GM12892 (cell line): ENCODE results near the gene HSPA12B.

ENCODE experiments used
- DNase-seq: peaks from one replicate; pipeline ENCODE4 v3.0.0; 2011; ENCODE audit not compliant: insufficient read length
- FAIRE-seq: peaks from 2 replicates; lab custom pipeline; 2011; peaks lifted over from hg19 to GRCh38; lab: Jason Lieb, UNC
- POLR2A ChIP-seq: IDR thresholded peaks from 2 replicates; pipeline ENCODE4 v1.6.1; 2011; ENCODE audit warnings: low read depth, low read length, control low read depth
- POLR2AphosphoS5 ChIP-seq: IDR thresholded peaks from 2 replicates; pipeline ENCODE4 v1.6.1; 2011; ENCODE audit warnings: low read depth, low read length, control low read depth
- TAF1 ChIP-seq: IDR thresholded peaks from 2 replicates; pipeline ENCODE4 v1.6.1; 2011; ENCODE audit warnings: low read depth, mild to moderate bottlenecking, control low read depth, low read length, borderline replicate concordance

Gene HSPA12B

GRCh38 chr20:3744037-3744436 is 11.6 kb downstream of the HSPA12B start:
- FAIRE-seq (no peak), DNase-seq (no peak)
- TF ChIP-seq POLR2AphosphoS5 (no peak), POLR2A (no peak), TAF1 (no peak)

DNA sequence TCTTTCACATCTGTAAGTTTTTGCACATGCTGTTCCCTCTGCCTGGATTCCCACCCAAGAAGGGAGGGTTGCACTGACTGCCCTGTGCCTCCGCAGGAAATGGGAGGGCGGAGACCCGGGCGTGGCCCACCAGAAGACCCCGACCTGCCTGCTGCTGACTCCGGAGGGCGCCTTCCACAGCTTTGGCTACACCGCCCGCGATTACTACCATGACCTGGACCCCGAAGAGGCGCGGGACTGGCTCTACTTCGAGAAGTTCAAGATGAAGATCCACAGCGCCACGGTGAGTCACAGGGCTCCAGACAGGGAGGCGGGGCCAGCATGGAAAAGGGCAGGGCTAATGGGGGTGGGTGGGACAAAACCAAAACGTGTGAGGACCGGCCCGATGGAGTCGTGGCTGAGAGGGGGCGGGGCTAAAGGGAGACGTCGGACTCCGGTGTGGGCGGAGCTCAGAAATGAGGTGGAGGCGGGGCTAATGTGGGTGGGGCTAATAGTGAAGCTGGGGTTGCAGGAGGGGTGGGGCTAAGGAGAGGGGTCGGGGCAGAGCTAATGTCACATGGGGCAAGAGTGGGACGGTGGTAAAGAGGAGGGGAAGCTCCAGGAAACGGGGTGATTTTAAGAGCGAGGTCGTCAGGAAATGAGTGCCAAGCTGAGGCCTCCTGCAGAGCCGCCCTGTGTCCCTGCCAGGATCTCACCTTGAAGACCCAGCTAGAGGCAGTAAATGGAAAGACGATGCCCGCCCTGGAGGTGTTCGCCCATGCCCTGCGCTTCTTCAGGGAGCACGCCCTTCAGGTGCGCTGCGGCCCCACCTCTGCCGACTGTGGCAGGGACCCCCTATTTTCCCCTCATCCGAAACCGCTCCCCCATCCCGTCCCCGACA is 12.6 kb downstream of the HSPA12B start:
- FAIRE-seq: no peak

GRCh38 chr20:3745686-3746173 is 13.2 kb downstream of the HSPA12B start:
- DNase-seq (no peak), FAIRE-seq (no peak)
- TF ChIP-seq POLR2A (no peak), TAF1 (no peak), POLR2AphosphoS5 (no peak)

More for the DNA sequence above, 12.6 kb downstream of the HSPA12B start:
- TF ChIP-seq POLR2A (no peak), TAF1 (no peak)
- no peak for DNase-seq

- DNase-seq (no peak), FAIRE-seq (no peak)
- no peak for TF ChIP-seq TAF1
- no peak for TF ChIP-seq POLR2A
- no peak for TF ChIP-seq POLR2AphosphoS5
These were observed 15.0 kb downstream of the HSPA12B start for GRCh38 chr20:3747471-3747870.

GRCh38 chr20:3748073-3748472 is 15.6 kb downstream of the HSPA12B start:
- no peak for DNase-seq
- TF ChIP-seq TAF1 (no peak), POLR2AphosphoS5 (no peak), POLR2A (no peak)
- FAIRE-seq: no peak

- FAIRE-seq: no peak
- DNase-seq: no peak
- TF ChIP-seq POLR2AphosphoS5 (no peak), TAF1 (no peak), POLR2A (no peak)
These were observed 16.7 kb downstream of the HSPA12B start for GRCh38 chr20:3749087-3749688.

- FAIRE-seq: no peak
- DNase-seq: peak; percentile 62
- TF ChIP-seq TAF1 (no peak), POLR2AphosphoS5 (no peak), POLR2A (no peak)
These were observed 17.4 kb downstream of the HSPA12B start for GRCh38 chr20:3749689-3750531.

GRCh38 chr20:3751305-3751674 is 18.8 kb downstream of the HSPA12B start:
- TF ChIP-seq POLR2AphosphoS5 (no peak), POLR2A (no peak), TAF1 (no peak)
- DNase-seq (no peak), FAIRE-seq (no peak)

DNA sequence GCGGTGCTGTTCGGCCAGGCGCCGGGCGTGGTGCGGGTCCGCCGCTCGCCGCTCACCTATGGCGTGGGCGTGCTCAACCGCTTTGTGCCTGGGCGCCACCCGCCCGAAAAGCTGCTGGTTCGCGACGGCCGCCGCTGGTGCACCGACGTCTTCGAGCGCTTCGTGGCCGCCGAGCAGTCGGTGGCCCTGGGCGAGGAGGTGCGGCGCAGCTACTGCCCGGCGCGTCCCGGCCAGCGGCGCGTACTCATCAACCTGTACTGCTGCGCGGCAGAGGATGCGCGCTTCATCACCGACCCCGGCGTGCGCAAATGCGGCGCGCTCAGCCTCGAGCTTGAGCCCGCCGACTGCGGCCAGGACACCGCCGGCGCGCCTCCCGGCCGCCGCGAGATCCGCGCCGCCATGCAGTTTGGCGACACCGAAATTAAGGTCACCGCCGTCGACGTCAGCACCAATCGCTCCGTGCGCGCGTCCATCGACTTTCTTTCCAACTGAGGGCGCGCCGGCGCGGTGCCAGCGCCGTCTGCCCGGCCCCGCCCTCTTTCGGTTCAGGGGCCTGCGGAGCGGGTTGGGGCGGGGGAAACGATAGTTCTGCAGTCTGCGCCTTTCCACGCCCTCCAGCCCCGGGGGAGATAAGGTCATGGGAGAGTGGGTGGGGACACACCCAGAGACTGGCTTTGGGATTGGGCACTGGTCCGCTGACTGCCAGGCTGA is 19.3 kb downstream of the HSPA12B start:
- FAIRE-seq (no peak), DNase-seq (no peak)
- TF ChIP-seq POLR2A: no peak
- TF ChIP-seq POLR2AphosphoS5: no peak
- TF ChIP-seq TAF1: no peak

- DNase-seq (no peak), FAIRE-seq (no peak)
- no peak for TF ChIP-seq POLR2AphosphoS5
- no peak for TF ChIP-seq POLR2A
- TF ChIP-seq TAF1: no peak
These were observed 19.9 kb downstream of the HSPA12B start for GRCh38 chr20:3752386-3752759.

DNA sequence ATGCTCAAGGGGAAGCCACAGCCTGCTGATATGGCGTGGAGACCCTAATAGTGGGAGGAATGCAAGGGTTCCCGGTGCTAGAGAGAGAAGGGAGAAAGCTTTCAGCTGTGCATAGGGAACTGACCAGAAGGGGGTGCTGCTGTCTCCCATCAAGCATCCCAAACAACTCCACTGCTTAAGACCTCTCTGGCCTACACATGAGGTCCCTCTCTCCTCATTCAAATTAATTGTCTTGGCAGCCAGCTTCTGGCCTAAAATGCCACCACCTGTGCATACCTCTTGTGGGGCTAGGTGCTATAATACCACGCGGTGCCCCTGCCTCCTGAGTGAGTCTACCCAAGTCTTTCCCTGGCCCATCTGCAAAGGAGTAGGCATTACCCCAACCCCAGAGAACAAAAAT is 20.6 kb downstream of the HSPA12B start:
- no peak for TF ChIP-seq POLR2AphosphoS5
- no peak for TF ChIP-seq TAF1
- TF ChIP-seq POLR2A: no peak
- FAIRE-seq: peak; percentile 78
- DNase-seq: peak; percentile 64
